ENCODE data around the gene A2ML1. TPM values are rescaled to one million over a fixed set of nuclear protein-coding genes. Genes with fewer than 3 reads are reported as not detected.

Gene A2ML1
- polyA plus RNA-seq, 3 donors: not detected

- Histone ChIP-seq H3K4me1 (ENCODE audit: control insufficient read depth in 1 of 2, insufficient read depth in 2 of 2, low read length in 2 of 2) (peaks cover 2 to 4% of the 10 kb centered on the region in 2 donors), H4K20me1 (ENCODE audit: insufficient read depth, low read length) (no peaks in the 10 kb centered on the region), H3K4me3 (replicated peaks in 1 of 3; ENCODE audit: low read depth in 2 of 3, low read length in 3 of 3) (no peak overlapping the region), H3K9ac (ENCODE audit: insufficient read depth, low read length, poor library complexity, severe bottlenecking) (no peak overlapping the region), H3K4me2 (replicated peaks; ENCODE audit: extremely low read depth, low read length, poor library complexity, severe bottlenecking) (no peak overlapping the region), H3K79me2 (ENCODE audit: insufficient read depth, low read length) (no peaks in the 10 kb centered on the region), H3K27ac (ENCODE audit: low read depth in 1 of 2, low read length in 2 of 2) (no peak overlapping the region), H2AFZ (ENCODE audit: insufficient read depth, low read depth, low read length, poor library complexity, severe bottlenecking) (no peak overlapping the region), H3K36me3 (replicated peaks in 1 of 2; ENCODE audit: control insufficient read depth in 1 of 2, insufficient read depth in 2 of 2, low read length in 2 of 2) (no peaks in the 10 kb centered on the region), H3K9me3 (replicated peaks in 1 of 2; ENCODE audit: control insufficient read depth in 1 of 2, insufficient read depth in 1 of 2, low read length in 2 of 2) (no peaks in the 10 kb centered on the region), H3K27me3 (ENCODE audit: control insufficient read depth in 2 of 2, insufficient read depth in 2 of 2, low read length in 2 of 2) (no peaks in the 10 kb centered on the region)
- DNase-seq: no peak
- WGBS (ENCODE audit: insufficient coverage): 92% methylated on average over 2 of the region's 4 CpGs
- Mint-ChIP-seq H3K9me3 (peaks cover 0 to 5% (median 2%) of the 10 kb centered on the region in 7 donors), H3K4me1 (peaks cover 5% of the 10 kb centered on the region), H3K27ac (no peak overlapping the region), H3K4me3 (no peak overlapping the region), H3K27me3 (ENCODE audit: low read depth in 3 of 3) (peaks cover 1 to 4% (median 1%) of the 10 kb centered on the region in 3 donors), H3K36me3 (no peaks in the 10 kb centered on the region)
- TF ChIP-seq, protein P1, sequence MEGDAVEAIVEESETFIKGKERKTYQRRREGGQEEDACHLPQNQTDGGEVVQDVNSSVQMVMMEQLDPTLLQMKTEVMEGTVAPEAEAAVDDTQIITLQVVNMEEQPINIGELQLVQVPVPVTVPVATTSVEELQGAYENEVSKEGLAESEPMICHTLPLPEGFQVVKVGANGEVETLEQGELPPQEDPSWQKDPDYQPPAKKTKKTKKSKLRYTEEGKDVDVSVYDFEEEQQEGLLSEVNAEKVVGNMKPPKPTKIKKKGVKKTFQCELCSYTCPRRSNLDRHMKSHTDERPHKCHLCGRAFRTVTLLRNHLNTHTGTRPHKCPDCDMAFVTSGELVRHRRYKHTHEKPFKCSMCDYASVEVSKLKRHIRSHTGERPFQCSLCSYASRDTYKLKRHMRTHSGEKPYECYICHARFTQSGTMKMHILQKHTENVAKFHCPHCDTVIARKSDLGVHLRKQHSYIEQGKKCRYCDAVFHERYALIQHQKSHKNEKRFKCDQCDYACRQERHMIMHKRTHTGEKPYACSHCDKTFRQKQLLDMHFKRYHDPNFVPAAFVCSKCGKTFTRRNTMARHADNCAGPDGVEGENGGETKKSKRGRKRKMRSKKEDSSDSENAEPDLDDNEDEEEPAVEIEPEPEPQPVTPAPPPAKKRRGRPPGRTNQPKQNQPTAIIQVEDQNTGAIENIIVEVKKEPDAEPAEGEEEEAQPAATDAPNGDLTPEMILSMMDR (IDR thresholded peaks at IDR 0.05): no peak
- intact Hi-C loops (cut with micrococcal nuclease): loop anchor here (10.0 kb wide), 2 partner anchors 202 to 232 kb away; no protein-coding TSS in a partner anchor
Observed at GRCh38 chr12:8887285-8887715, 64.9 kb downstream of the A2ML1 start.

GRCh38 chr12:8890313-8891085, 68.1 kb downstream of the A2ML1 start:
- peaks cover 5% of the 10 kb centered on the region for H3K4me1 Mint-ChIP-seq
- Histone ChIP-seq H4K20me1 (ENCODE audit: insufficient read depth, low read length) (no peaks in the 10 kb centered on the region), H3K4me1 (ENCODE audit: control insufficient read depth in 1 of 2, insufficient read depth in 2 of 2, low read length in 2 of 2) (peaks cover 2 to 4% of the 10 kb centered on the region in 2 donors), H3K36me3 (replicated peaks in 1 of 2; ENCODE audit: control insufficient read depth in 1 of 2, insufficient read depth in 2 of 2, low read length in 2 of 2) (no peaks in the 10 kb centered on the region), H3K4me3 (replicated peaks in 1 of 3; ENCODE audit: low read depth in 2 of 3, low read length in 3 of 3) (peak overlapping the region; percentile 53 to 77 (median 76)), H3K27me3 (ENCODE audit: control insufficient read depth in 2 of 2, insufficient read depth in 2 of 2, low read length in 2 of 2) (no peaks in the 10 kb centered on the region), H3K9ac (ENCODE audit: insufficient read depth, low read length, poor library complexity, severe bottlenecking) (peak overlapping the region; percentile 51), H3K79me2 (ENCODE audit: insufficient read depth, low read length) (no peaks in the 10 kb centered on the region), H2AFZ (ENCODE audit: insufficient read depth, low read depth, low read length, poor library complexity, severe bottlenecking) (peak overlapping the region; percentile 80), H3K27ac (ENCODE audit: low read depth in 1 of 2, low read length in 2 of 2) (peak overlapping the region in 1 of 2 donors; percentile 46), H3K4me2 (replicated peaks; ENCODE audit: extremely low read depth, low read length, poor library complexity, severe bottlenecking) (peak overlapping the region; percentile 66), H3K9me3 (replicated peaks in 1 of 2; ENCODE audit: control insufficient read depth in 1 of 2, insufficient read depth in 1 of 2, low read length in 2 of 2) (no peaks in the 10 kb centered on the region)
- 3% methylated on average over 5 of the region's 14 CpGs for WGBS (ENCODE audit: insufficient coverage)
- no peaks in the 10 kb centered on the region for H3K36me3 Mint-ChIP-seq
- TF ChIP-seq, protein P1 (IDR thresholded peaks at IDR 0.05): peak; percentile 96
- H3K27ac Mint-ChIP-seq: peak overlapping the region in 4 of 7 donors; percentile 31 to 92 (median 74)
- intact Hi-C loops (cut with micrococcal nuclease): no loop called here
- peak overlapping the region; percentile 88 to 99 for H3K4me3 Mint-ChIP-seq
- peaks cover 0 to 4% (median 0%) of the 10 kb centered on the region in 7 donors for H3K9me3 Mint-ChIP-seq
- DNase-seq: peak; percentile 34 to 52 (median 50)
- H3K27me3 Mint-ChIP-seq (ENCODE audit: low read depth in 3 of 3): peaks cover 2 to 9% (median 3%) of the 10 kb centered on the region in 3 donors
